Ectodermal cell (in vitro differentiated cells): ENCODE results near the gene GNAZ.

ENCODE experiments used
- H3K27ac ChIP-seq: 2 replicates; pipeline ENCODE4 v1.7.0; 2013; ENCODE audit warnings: mild to moderate bottlenecking, low read depth, low read length; ENCODE audit not compliant: insufficient read depth, poor library complexity, severe bottlenecking
- H3K27me3 ChIP-seq: 2 replicates; pipeline ENCODE4 v1.7.0; 2013; ENCODE audit warnings: mild to moderate bottlenecking, low read length; ENCODE audit not compliant: insufficient read depth, control insufficient read depth, poor library complexity, severe bottlenecking
- H3K36me3 ChIP-seq: one replicate; pipeline ENCODE4 v1.7.0; 2013; ENCODE audit warnings: low read length; ENCODE audit not compliant: control insufficient read depth, insufficient read depth
- H3K4me1 ChIP-seq: one replicate; pipeline ENCODE4 v1.7.0; 2013; ENCODE audit warnings: low read length; ENCODE audit not compliant: control insufficient read depth, insufficient read depth
- H3K4me3 ChIP-seq: 2 replicates; pipeline ENCODE4 v1.7.0; 2013; ENCODE audit warnings: low read depth, low read length, control low read depth; ENCODE audit not compliant: insufficient read depth
- H3K9me3 ChIP-seq: 2 replicates; pipeline ENCODE4 v1.7.0; 2013; ENCODE audit warnings: mild to moderate bottlenecking, low read length, moderate library complexity; ENCODE audit not compliant: control insufficient read depth
- WGBS, 2 experiments: methylation state at CpG; one replicate each; pipeline ENCODE4 v1.1.7; 2013; ENCODE audit warnings: missing lambda C conversion rate in 2 of 2; 5-methylcytosine and 5-hydroxymethylcytosine counted together

The GNAZ gene

GRCh38 chr22:23086787-23087186 is 16.5 kb downstream of the GNAZ start:
- H3K36me3 ChIP-seq = no peaks in the 10 kb centered on the region
- no peaks in the 10 kb centered on the region for H3K27me3 ChIP-seq
- H3K27ac ChIP-seq = no peak overlapping the region
- 91 to 92% methylated on average over 10 of the region's 10 CpGs for WGBS, 2 experiments
- no peak overlapping the region for H3K4me3 ChIP-seq
- peaks cover 15% of the 10 kb centered on the region for H3K4me1 ChIP-seq
- no peaks in the 10 kb centered on the region for H3K9me3 ChIP-seq

GRCh38 chr22:23088199-23088604 is 17.9 kb downstream of the GNAZ start:
- Histone ChIP-seq H3K9me3 (no peaks in the 10 kb centered on the region), H3K4me1 (peaks cover 15% of the 10 kb centered on the region), H3K36me3 (no peaks in the 10 kb centered on the region), H3K27me3 (no peaks in the 10 kb centered on the region), H3K27ac (no peak overlapping the region), H3K4me3 (no peak overlapping the region)
- 82 to 83% methylated on average over 8 of the region's 8 CpGs for WGBS, 2 experiments

- Histone ChIP-seq H3K9me3 (no peaks in the 10 kb centered on the region), H3K4me3 (no peak overlapping the region), H3K36me3 (no peaks in the 10 kb centered on the region), H3K27ac (no peak overlapping the region), H3K27me3 (no peaks in the 10 kb centered on the region), H3K4me1 (peaks cover 15% of the 10 kb centered on the region)
- WGBS, 2 experiments = 94 to 96% methylated on average over 10 of the region's 10 CpGs
Measured at GRCh38 chr22:23089010-23089409, 18.7 kb downstream of the GNAZ start.

- Histone ChIP-seq H3K27ac (no peak overlapping the region), H3K4me3 (no peak overlapping the region), H3K4me1 (peaks cover 22% of the 10 kb centered on the region), H3K27me3 (no peaks in the 10 kb centered on the region), H3K9me3 (no peaks in the 10 kb centered on the region), H3K36me3 (no peaks in the 10 kb centered on the region)
- WGBS, 2 experiments = 92% methylated on average over 14 of the region's 14 CpGs
Measured at GRCh38 chr22:23089633-23090456, 19.5 kb downstream of the GNAZ start.

GRCh38 chr22:23090457-23090835 is 20.1 kb downstream of the GNAZ start:
- Histone ChIP-seq H3K27ac (no peak overlapping the region), H3K9me3 (no peaks in the 10 kb centered on the region), H3K4me1 (peaks cover 25% of the 10 kb centered on the region), H3K27me3 (no peaks in the 10 kb centered on the region), H3K4me3 (no peak overlapping the region), H3K36me3 (no peaks in the 10 kb centered on the region)
- 91% methylated on average over 3 of the region's 3 CpGs for WGBS, 2 experiments

- Histone ChIP-seq H3K9me3 (no peaks in the 10 kb centered on the region), H3K4me3 (no peak overlapping the region), H3K27me3 (no peaks in the 10 kb centered on the region), H3K4me1 (peaks cover 14% of the 10 kb centered on the region), H3K27ac (no peak overlapping the region), H3K36me3 (no peaks in the 10 kb centered on the region)
- 91 to 96% methylated on average over 2 of the region's 2 CpGs for WGBS, 2 experiments
Measured at GRCh38 chr22:23091760-23092159, 21.4 kb downstream of the GNAZ start.

GRCh38 chr22:23092217-23092955 is 22.1 kb downstream of the GNAZ start:
- peaks cover 14% of the 10 kb centered on the region for H3K4me1 ChIP-seq
- no peak overlapping the region for H3K4me3 ChIP-seq
- no peaks in the 10 kb centered on the region for H3K9me3 ChIP-seq
- H3K27ac ChIP-seq = no peak overlapping the region
- H3K27me3 ChIP-seq = no peaks in the 10 kb centered on the region
- H3K36me3 ChIP-seq = no peaks in the 10 kb centered on the region
- 95 to 96% methylated on average over 13 of the region's 13 CpGs for WGBS, 2 experiments

- no peak overlapping the region for H3K4me3 ChIP-seq
- no peaks in the 10 kb centered on the region for H3K36me3 ChIP-seq
- 90 to 92% methylated on average over 14 of the region's 14 CpGs for whole genome bisulfite sequencing, 2 experiments
- H3K27ac ChIP-seq = no peak overlapping the region
- H3K4me1 ChIP-seq = peaks cover 14% of the 10 kb centered on the region
- no peaks in the 10 kb centered on the region for H3K27me3 ChIP-seq
- no peaks in the 10 kb centered on the region for H3K9me3 ChIP-seq
Measured at GRCh38 chr22:23093051-23093788, 22.9 kb downstream of the GNAZ start.

- WGBS, 2 experiments = 89 to 90% methylated on average over 9 of the region's 9 CpGs
- no peak overlapping the region for H3K27ac ChIP-seq
- H3K4me1 ChIP-seq = peaks cover 14% of the 10 kb centered on the region
Measured at GRCh38 chr22:23094260-23094659, 23.9 kb downstream of the GNAZ start.

More at GRCh38 chr22:23094260-23094659, 23.9 kb downstream of the GNAZ start:
- H3K27me3 ChIP-seq = no peaks in the 10 kb centered on the region
- no peaks in the 10 kb centered on the region for H3K9me3 ChIP-seq
- no peaks in the 10 kb centered on the region for H3K36me3 ChIP-seq
- H3K4me3 ChIP-seq = no peak overlapping the region
